ENCODE results near the gene GPT2. TPM values are rescaled to one million over a fixed set of nuclear protein-coding genes. Genes with fewer than 3 reads are reported as not detected.

Gene GPT2
- total RNA-seq, 1 experiment from 2014 or later: 68.8 TPM

DNA sequence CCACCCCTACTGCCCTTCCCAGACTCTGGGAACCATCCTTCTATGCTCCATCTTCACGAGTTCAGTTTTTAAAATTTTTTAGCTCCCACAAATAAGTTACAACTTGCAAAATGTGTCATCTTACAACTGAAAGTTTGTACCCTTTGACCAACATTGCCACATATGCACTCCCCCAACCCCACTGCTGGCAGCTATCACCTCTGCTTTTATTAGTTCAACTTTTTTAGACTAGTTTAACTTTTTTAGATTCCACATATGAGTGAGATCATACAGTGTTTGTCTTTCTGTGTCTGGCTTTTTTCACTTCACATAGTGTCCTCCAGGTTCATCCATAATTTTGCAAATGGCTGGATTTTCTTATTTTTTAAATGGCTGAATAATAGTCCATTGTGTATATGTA lies 7.7 kb downstream of the GPT2 start:
- H2AFZ ChIP-seq (ENCODE audit: low read length): no peak overlapping the region
- Mint-ChIP-seq H3K4me1 (peaks cover 11 to 17% of the 10 kb centered on the region in 2 experiments), H3K36me3 (ENCODE audit: insufficient read depth in 1 of 3, low read depth in 3 of 3) (peaks cover 16 to 53% (median 48%) of the 10 kb centered on the region in 3 experiments; a peak in 6 of 7 replicates), H3K27me3 (ENCODE audit: low read depth) (no peaks in the 10 kb centered on the region), H3K4me3 (no peak overlapping the region), H3K27ac (no peak overlapping the region), H3K9me3 (no peaks in the 10 kb centered on the region)
- H2AK5ac ChIP-seq (ENCODE audit: insufficient read length, low read length): no peak overlapping the region
- no peak overlapping the region for H2BK5ac ChIP-seq (ENCODE audit: insufficient read length, low read length)
- no peak overlapping the region for H4K91ac ChIP-seq (ENCODE audit: insufficient read length, low read depth, low read length)
- no peak overlapping the region for H3K9ac ChIP-seq (ENCODE audit: extremely low read depth, insufficient read length, low read length)
- no peak overlapping the region for H3K4ac ChIP-seq (ENCODE audit: low read depth, low read length)
- no peak overlapping the region for H3K18ac ChIP-seq (ENCODE audit: insufficient read length, low read depth, low read length)
- no CpG with 5 or more reads among the region's 1 CpG for WGBS (ENCODE audit: extremely low coverage, insufficient read length, low lambda C conversion rate)
- H3K56ac ChIP-seq (ENCODE audit: insufficient read length, low read depth, low read length): no peak overlapping the region
- H3K23me2 ChIP-seq (ENCODE audit: insufficient read length, low read depth, low read length, poor library complexity, severe bottlenecking): no peaks in the 10 kb centered on the region
- H3K4me2 ChIP-seq (ENCODE audit: insufficient read depth, insufficient read length, low read length): no peak overlapping the region
- H2BK15ac ChIP-seq (ENCODE audit: low read depth, low read length): no peak overlapping the region
- H3K79me1 ChIP-seq (ENCODE audit: insufficient read depth, low read depth, low read length, poor library complexity, severe bottlenecking): peaks cover 5% of the 10 kb centered on the region
- no peak overlapping the region for H4K8ac ChIP-seq (replicated peaks; ENCODE audit: insufficient read length, low read depth, low read length)
- DNase-seq: no peak
- no peaks in the 10 kb centered on the region for H3K27me3 ChIP-seq (ENCODE audit: insufficient read depth, low read length)
- no peak overlapping the region for H2BK12ac ChIP-seq (ENCODE audit: insufficient read length, low read depth, low read length)
- H2BK120ac ChIP-seq (ENCODE audit: low read depth, low read length, poor library complexity, severe bottlenecking): no peak overlapping the region
- peaks cover 38% of the 10 kb centered on the region; the same call in 1 of the 2 replicates for H3K79me2 ChIP-seq (ENCODE audit: insufficient read depth, low read length)
- no peak overlapping the region for H3K14ac ChIP-seq (ENCODE audit: insufficient read depth, low read length)
- H4K20me1 ChIP-seq (ENCODE audit: control insufficient read depth, insufficient read depth, insufficient read length): no peaks in the 10 kb centered on the region
- no peak overlapping the region for H2BK20ac ChIP-seq (ENCODE audit: low read depth, low read length, poor library complexity, severe bottlenecking)
- H3T11ph ChIP-seq (ENCODE audit: low read length): no peak overlapping the region
- TF ChIP-seq, protein P1, sequence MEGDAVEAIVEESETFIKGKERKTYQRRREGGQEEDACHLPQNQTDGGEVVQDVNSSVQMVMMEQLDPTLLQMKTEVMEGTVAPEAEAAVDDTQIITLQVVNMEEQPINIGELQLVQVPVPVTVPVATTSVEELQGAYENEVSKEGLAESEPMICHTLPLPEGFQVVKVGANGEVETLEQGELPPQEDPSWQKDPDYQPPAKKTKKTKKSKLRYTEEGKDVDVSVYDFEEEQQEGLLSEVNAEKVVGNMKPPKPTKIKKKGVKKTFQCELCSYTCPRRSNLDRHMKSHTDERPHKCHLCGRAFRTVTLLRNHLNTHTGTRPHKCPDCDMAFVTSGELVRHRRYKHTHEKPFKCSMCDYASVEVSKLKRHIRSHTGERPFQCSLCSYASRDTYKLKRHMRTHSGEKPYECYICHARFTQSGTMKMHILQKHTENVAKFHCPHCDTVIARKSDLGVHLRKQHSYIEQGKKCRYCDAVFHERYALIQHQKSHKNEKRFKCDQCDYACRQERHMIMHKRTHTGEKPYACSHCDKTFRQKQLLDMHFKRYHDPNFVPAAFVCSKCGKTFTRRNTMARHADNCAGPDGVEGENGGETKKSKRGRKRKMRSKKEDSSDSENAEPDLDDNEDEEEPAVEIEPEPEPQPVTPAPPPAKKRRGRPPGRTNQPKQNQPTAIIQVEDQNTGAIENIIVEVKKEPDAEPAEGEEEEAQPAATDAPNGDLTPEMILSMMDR (conservative IDR thresholded peaks at IDR 0.05): no peak
- H3K27ac ChIP-seq (ENCODE audit: insufficient read length, low read depth, low read length): no peak overlapping the region
- H3K4me1 ChIP-seq (ENCODE audit: insufficient read depth, low read length): no peaks in the 10 kb centered on the region; the same call in 1 of the 2 replicates
- no peaks in the 10 kb centered on the region for H3K9me3 ChIP-seq (ENCODE audit: control insufficient read depth, low read depth, low read length)
- no peak overlapping the region for H4K5ac ChIP-seq (ENCODE audit: insufficient read length, low read depth, low read length)
- H3K23ac ChIP-seq (ENCODE audit: insufficient read length, low read depth, low read length): no peak overlapping the region
